Keratinocyte (primary cell): ENCODE data around the gene MSANTD1.

Experiments
- CTCF ChIP-seq, 3 experiments: IDR thresholded peaks in 1 of 3; conservative IDR thresholded peaks in 1 of 3; optimal IDR thresholded peaks in 1 of 3; 2 replicates in 2 of 3; 3 replicates in 1 of 3; pipeline versions ENCODE3 to v1.5.1; 2011; ENCODE audit warnings: low read length in 3 of 3, mild to moderate bottlenecking in 3 of 3, moderate library complexity in 2 of 3, control low read depth in 1 of 3, inconsistent platforms in 1 of 3; ENCODE audit not compliant: insufficient read depth in 2 of 3; ENCODE audit errors: extremely low read depth in 1 of 3
- EZH2 ChIP-seq: IDR thresholded peaks from one replicate; pipeline ENCODE4 v1.6.1; 2012; ENCODE audit warnings: inconsistent platforms, mild to moderate bottlenecking, low read length, moderate library complexity

GRCh38 chr4:3221184-3221494, 27.8 kb upstream of the MSANTD1 start:
- TF ChIP-seq CTCF (optimal IDR thresholded peaks at IDR 0.05 in 1 of 3, IDR thresholded peaks at IDR 0.05 in 1 of 3, conservative IDR thresholded peaks at IDR 0.05 in 1 of 3; ENCODE audit: extremely low read depth in 1 of 3, insufficient read depth in 2 of 3, low read length in 3 of 3), result no peak
- no peak for TF ChIP-seq EZH2
